ENCODE measurements around the gene PIGU.
"Not testable (repeated sequence)": the region's sequence is repeated elsewhere in the genome, so short reads cannot be mapped to it uniquely, and the experiment has no call there.

PIGU gene

DNA sequence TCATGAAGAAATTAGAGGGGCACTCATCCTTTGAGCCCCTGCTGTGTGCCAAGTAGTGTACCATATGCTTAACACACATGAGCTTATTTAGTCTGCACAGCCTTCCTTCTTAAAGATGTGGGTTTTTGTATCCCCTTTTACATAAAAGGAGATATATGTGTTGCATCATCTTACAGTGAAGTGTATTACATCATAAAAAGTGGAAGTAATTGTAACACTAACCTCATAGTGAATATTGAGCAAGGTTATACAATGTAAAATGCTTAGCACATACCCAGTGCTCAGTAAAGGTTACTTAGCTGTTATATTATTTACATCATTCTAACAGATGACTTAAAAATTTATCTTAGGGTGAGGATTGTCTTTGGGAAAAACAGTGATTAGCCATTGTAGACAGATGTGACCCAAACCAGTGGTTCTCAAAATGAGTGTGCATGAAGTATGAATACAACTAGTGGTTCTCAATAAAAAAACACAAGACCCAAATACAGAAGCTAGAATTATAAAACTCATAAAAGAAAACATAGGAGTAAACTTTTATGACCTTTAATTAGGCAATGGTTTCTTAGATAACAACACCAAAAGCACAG, 3.8 kb upstream of the PIGU start:
- H3K36me3 ChIP-seq (ENCODE audit: control insufficient read depth in 1 of 2, insufficient read depth in 2 of 2, low read length in 2 of 2), result no peaks in the 10 kb centered on the region
- H3K4me3 ChIP-seq (ENCODE audit: low read depth in 1 of 2, low read length in 2 of 2), result no peak overlapping the region
- no peaks in the 10 kb centered on the region for H3K9me3 ChIP-seq (ENCODE audit: control insufficient read depth in 1 of 2, low read length in 2 of 2)
- H3K27me3 ChIP-seq (ENCODE audit: low read depth, low read length), result no peaks in the 10 kb centered on the region
- H3K27ac ChIP-seq (ENCODE audit: low read length), result no peak overlapping the region
- peaks cover 7 to 8% of the 10 kb centered on the region in 2 donors for H3K4me1 ChIP-seq (ENCODE audit: control insufficient read depth in 1 of 2, insufficient read depth in 2 of 2, low read length in 2 of 2)

DNA sequence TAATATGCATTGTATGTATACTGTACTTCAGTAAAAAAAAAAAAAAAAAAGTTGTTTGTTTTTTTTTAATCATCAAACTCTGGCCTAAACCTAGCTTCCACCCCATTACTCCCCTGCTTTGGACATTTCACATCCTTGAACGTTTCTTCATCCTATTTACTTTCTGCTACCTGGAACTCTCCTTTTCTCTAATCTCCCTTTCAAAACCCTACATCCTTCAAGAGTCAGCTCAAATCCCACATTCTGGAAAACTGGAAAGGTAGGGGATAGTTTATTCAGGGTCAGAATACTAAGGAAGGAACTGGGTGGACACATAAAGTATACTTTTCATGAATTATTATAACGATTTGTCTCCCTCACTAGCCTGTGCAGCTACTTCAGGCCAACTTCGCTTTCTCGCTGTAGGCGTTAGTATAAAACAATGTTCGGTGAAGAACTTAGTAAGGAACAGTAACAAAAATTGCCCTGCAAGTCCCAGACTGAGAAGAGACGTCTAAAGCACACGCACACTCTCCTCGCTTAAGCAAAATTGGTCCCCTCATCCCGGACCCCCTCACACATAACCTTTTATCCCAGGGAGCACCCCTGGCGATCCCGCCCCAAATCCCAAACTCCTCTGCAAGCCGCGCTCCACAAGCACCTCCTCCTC, 775 bp downstream of the PIGU start:
- H3K9me3 ChIP-seq (ENCODE audit: control insufficient read depth in 1 of 2, low read length in 2 of 2), result no peaks in the 10 kb centered on the region
- H3K27me3 ChIP-seq (ENCODE audit: low read depth, low read length), result no peaks in the 10 kb centered on the region
- peaks cover 8 to 12% of the 10 kb centered on the region in 2 donors for H3K4me1 ChIP-seq (ENCODE audit: control insufficient read depth in 1 of 2, insufficient read depth in 2 of 2, low read length in 2 of 2)
- peak overlapping the region; percentile 41 for H3K27ac ChIP-seq (ENCODE audit: low read length)
- H3K4me3 ChIP-seq (ENCODE audit: low read depth in 1 of 2, low read length in 2 of 2), result peak overlapping the region; percentile 81 to 88
- H3K36me3 ChIP-seq (ENCODE audit: control insufficient read depth in 1 of 2, insufficient read depth in 2 of 2, low read length in 2 of 2), result no peaks in the 10 kb centered on the region

DNA sequence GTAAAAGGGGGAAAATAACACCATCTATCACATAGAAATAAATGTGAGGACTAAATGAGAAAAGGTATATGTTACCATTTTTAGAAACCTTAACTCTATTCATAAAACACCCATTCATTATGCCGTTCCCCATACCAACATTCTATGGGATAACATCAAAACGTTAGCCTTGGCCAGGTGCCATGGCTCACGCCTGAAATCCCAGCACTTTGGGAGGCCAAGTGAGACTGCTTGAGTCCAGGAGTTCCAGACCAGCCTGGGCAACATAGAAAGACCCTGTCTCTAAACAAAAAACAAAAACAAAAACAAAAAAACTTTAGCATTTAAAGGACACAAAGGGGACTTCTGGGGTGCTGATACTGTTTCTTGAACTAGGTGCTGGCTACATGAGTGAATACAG, 1.3 kb downstream of the PIGU start:
- no peaks in the 10 kb centered on the region for H3K36me3 ChIP-seq (ENCODE audit: control insufficient read depth in 1 of 2, insufficient read depth in 2 of 2, low read length in 2 of 2)
- no peaks in the 10 kb centered on the region for H3K9me3 ChIP-seq (ENCODE audit: control insufficient read depth in 1 of 2, low read length in 2 of 2)
- H3K4me3 ChIP-seq (ENCODE audit: low read depth in 1 of 2, low read length in 2 of 2), result no peak overlapping the region
- H3K27ac ChIP-seq (ENCODE audit: low read length), result no peak overlapping the region
- H3K27me3 ChIP-seq (ENCODE audit: low read depth, low read length), result no peaks in the 10 kb centered on the region
- H3K4me1 ChIP-seq (ENCODE audit: control insufficient read depth in 1 of 2, insufficient read depth in 2 of 2, low read length in 2 of 2), result peaks cover 8 to 12% of the 10 kb centered on the region in 2 donors

DNA sequence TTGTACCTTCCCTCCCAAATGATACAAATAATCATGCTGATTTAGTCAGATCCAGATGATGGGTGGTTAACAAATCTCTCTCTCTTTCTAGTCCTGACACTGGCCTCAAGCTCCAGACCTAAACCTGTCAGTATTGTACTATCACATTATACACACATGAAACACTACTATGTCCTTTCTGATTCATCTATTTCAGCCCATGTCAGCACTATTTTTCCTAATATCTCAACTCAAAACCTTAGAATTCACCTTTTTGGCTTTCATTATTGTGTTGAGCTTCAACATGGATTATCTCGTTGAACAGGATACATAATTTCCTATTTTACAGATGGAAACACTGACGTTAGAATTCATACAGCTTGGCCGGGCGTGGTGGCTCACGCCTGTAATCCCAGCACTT, 3.5 kb downstream of the PIGU start:
- no peak overlapping the region for H3K27ac ChIP-seq (ENCODE audit: low read length)
- peaks cover 8 to 12% of the 10 kb centered on the region in 2 donors for H3K4me1 ChIP-seq (ENCODE audit: control insufficient read depth in 1 of 2, insufficient read depth in 2 of 2, low read length in 2 of 2)
- no peaks in the 10 kb centered on the region for H3K27me3 ChIP-seq (ENCODE audit: low read depth, low read length)
- no peak overlapping the region for H3K4me3 ChIP-seq (ENCODE audit: low read depth in 1 of 2, low read length in 2 of 2)
- H3K9me3 ChIP-seq (ENCODE audit: control insufficient read depth in 1 of 2, low read length in 2 of 2), result no peaks in the 10 kb centered on the region
- no peaks in the 10 kb centered on the region for H3K36me3 ChIP-seq (ENCODE audit: control insufficient read depth in 1 of 2, insufficient read depth in 2 of 2, low read length in 2 of 2)

DNA sequence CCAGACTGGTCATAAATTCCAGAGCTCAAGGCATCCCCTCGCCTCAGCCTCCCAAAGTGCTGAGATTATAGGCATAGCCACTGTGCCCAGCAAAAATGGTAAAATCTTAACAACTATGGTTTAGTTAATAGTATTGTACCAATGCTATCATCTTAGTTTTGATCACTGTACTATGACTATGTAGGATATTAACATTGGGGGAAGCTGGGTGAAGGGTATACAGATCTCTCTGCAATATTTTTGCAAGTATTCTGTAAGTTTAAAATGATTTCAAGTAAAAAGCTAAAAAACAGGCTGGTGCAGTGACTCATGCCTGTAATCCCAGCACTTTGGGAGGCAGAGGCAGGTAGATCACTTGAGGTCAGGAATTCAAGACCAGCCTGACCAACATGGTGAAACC, 7.8 kb downstream of the PIGU start:
- Histone ChIP-seq H3K27ac (ENCODE audit: low read length) (no peak overlapping the region), H3K4me3 (ENCODE audit: low read depth in 1 of 2, low read length in 2 of 2) (no peak overlapping the region), H3K27me3 (ENCODE audit: low read depth, low read length) (no peaks in the 10 kb centered on the region), H3K4me1 (ENCODE audit: control insufficient read depth in 1 of 2, insufficient read depth in 2 of 2, low read length in 2 of 2) (no peaks in the 10 kb centered on the region), H3K9me3 (ENCODE audit: control insufficient read depth in 1 of 2, low read length in 2 of 2) (no peaks in the 10 kb centered on the region), H3K36me3 (ENCODE audit: control insufficient read depth in 1 of 2, insufficient read depth in 2 of 2, low read length in 2 of 2) (no peaks in the 10 kb centered on the region)

DNA sequence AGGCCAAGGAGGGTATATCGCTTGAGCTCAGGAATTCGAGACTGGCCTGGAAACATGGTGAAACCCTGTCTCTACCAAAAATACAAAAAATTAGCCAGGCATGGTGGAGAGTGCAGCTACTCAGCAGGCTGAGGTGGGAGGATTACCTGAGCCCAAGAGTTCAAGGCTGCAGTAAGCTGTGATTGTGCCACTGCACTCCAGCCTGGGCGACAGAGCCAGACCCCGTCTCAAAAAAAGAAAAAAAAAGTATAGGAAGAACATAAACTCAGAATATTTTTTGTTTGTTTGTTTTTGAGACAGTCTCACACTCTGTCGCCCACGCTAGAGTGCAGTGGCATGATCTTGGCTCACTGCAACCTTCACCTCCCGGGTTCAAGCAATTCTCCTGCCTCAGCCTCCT, 12.1 kb downstream of the PIGU start:
- H3K4me3 ChIP-seq (ENCODE audit: low read depth in 1 of 2, low read length in 2 of 2); H3K27ac ChIP-seq (ENCODE audit: low read length): not testable (repeated sequence)

DNA sequence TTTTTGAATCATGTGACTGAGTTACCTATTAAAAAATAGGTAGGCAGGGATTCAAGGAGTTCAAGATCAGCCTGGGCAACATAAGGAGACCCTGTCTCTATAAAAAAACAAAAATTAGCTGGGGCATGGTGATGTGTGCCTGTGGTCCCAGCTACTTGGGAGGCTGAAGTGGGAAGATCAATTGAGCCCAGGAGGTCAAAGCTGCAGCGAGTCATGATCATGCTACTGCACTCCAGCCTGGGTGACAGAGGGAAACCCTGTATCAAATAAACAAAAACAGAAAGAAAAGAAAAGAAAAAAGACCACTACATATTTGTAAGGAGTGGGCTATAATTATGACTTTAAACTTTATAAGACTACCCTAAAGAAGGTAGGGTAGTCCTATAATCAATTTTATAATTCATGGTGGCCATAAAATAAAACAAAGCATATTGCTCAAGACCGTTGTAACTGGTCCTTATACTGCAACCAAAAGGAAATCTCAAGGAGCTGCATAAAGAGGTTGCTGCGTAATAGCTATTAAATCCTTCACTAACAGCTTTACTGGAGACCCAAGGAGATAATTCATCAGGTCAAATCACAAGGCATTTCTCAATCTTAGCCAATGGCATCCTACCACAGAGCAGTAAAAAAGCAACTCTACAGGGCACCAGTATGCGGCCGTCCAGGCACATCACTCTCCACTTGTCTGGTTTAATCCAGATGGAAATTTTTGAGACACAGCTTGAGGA, 13.5 kb downstream of the PIGU start:
- Histone ChIP-seq H3K9me3 (ENCODE audit: control insufficient read depth in 1 of 2, low read length in 2 of 2) (no peaks in the 10 kb centered on the region), H3K36me3 (ENCODE audit: control insufficient read depth in 1 of 2, insufficient read depth in 2 of 2, low read length in 2 of 2) (no peaks in the 10 kb centered on the region), H3K27ac (ENCODE audit: low read length) (no peak overlapping the region), H3K4me3 (ENCODE audit: low read depth in 1 of 2, low read length in 2 of 2) (no peak overlapping the region), H3K27me3 (ENCODE audit: low read depth, low read length) (no peaks in the 10 kb centered on the region), H3K4me1 (ENCODE audit: control insufficient read depth in 1 of 2, insufficient read depth in 2 of 2, low read length in 2 of 2) (no peaks in the 10 kb centered on the region)

More for the DNA sequence above, 12.1 kb downstream of the PIGU start:
- H3K4me1 ChIP-seq (ENCODE audit: control insufficient read depth in 1 of 2, insufficient read depth in 2 of 2, low read length in 2 of 2); H3K9me3 ChIP-seq (ENCODE audit: control insufficient read depth in 1 of 2, low read length in 2 of 2); H3K36me3 ChIP-seq (ENCODE audit: control insufficient read depth in 1 of 2, insufficient read depth in 2 of 2, low read length in 2 of 2); H3K27me3 ChIP-seq (ENCODE audit: low read depth, low read length): not testable (repeated sequence)

DNA sequence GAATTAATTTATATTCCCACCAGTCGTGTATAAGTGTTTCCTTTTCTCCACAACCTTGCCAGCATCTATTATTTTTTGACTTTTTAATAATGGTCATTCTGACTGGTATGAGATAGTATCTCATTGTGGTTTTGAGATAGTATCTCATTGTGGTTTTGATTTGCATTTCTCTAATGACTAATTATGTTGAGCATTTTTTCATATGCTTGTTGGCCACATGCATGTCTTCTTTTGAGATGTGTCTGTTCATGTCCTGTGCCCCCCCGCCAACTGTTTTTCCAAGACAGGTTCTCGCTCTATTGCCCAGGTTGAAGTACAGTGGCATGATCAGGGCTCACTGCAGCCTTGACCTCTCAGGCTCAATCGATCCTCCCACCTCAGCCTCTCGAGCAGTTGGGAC, 15.1 kb downstream of the PIGU start:
- H3K4me3 ChIP-seq (ENCODE audit: low read depth in 1 of 2, low read length in 2 of 2); H3K36me3 ChIP-seq (ENCODE audit: control insufficient read depth in 1 of 2, insufficient read depth in 2 of 2, low read length in 2 of 2); H3K4me1 ChIP-seq (ENCODE audit: control insufficient read depth in 1 of 2, insufficient read depth in 2 of 2, low read length in 2 of 2): not testable (repeated sequence)

DNA sequence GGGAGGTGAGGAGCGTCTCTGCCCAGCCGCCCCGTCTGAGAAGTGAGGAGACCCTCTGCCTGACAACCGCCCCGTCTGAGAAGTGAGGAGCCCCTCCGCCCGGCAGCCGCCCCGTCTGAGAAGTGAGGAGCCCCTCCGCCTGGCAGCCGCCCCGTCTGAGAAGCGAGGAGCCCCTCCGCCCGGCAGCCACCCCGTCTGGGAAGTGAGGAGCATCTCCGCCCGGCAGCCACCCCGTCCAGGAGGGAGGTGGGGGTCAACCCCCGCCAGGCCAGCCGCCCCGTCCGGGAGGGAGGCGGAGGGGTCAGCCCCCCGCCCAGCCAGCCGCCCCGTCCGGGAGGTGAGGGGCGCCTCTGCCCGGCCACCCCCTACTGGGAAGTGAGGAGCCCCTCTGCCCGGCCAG, 18.2 kb downstream of the PIGU start:
- H3K36me3 ChIP-seq (ENCODE audit: control insufficient read depth in 1 of 2, insufficient read depth in 2 of 2, low read length in 2 of 2); H3K4me3 ChIP-seq (ENCODE audit: low read depth in 1 of 2, low read length in 2 of 2); H3K4me1 ChIP-seq (ENCODE audit: control insufficient read depth in 1 of 2, insufficient read depth in 2 of 2, low read length in 2 of 2); H3K9me3 ChIP-seq (ENCODE audit: control insufficient read depth in 1 of 2, low read length in 2 of 2); H3K27ac ChIP-seq (ENCODE audit: low read length); H3K27me3 ChIP-seq (ENCODE audit: low read depth, low read length): not testable (repeated sequence)

More for the DNA sequence above, 15.1 kb downstream of the PIGU start:
- H3K9me3 ChIP-seq (ENCODE audit: control insufficient read depth in 1 of 2, low read length in 2 of 2); H3K27me3 ChIP-seq (ENCODE audit: low read depth, low read length); H3K27ac ChIP-seq (ENCODE audit: low read length): not testable (repeated sequence)

DNA sequence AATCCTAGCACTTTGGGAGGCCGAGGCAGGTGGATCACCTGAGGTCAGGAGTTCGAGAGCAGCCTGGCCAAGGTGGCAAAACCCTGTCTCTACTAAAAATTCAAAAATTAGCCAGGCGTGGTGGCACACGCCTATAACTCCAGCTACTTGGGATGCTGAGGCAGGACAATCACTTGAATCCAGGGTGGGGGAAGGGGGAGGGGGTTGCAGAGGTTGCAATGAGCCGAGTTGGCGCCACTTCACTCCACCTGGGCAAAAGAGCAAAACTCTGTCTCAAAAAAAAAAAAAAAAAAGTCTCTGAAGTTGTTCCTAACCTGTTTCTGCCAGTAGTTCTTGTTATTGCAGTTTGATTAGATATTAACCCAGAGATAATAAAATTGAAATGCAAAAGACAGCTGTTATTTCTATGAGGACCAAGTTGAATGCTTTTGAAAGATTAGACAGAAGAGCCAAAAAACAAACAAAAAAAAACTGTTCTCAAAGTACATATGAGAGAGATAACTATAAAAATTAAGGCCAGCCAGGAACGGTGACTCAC, 22.6 kb downstream of the PIGU start:
- peaks cover 0 to 7% of the 10 kb centered on the region in 2 donors for H3K36me3 ChIP-seq (ENCODE audit: control insufficient read depth in 1 of 2, insufficient read depth in 2 of 2, low read length in 2 of 2)
- H3K27me3 ChIP-seq (ENCODE audit: low read depth, low read length), result no peaks in the 10 kb centered on the region
- H3K4me3 ChIP-seq (ENCODE audit: low read depth in 1 of 2, low read length in 2 of 2), result no peak overlapping the region
- H3K9me3 ChIP-seq (ENCODE audit: control insufficient read depth in 1 of 2, low read length in 2 of 2), result no peaks in the 10 kb centered on the region
- H3K27ac ChIP-seq (ENCODE audit: low read length), result no peak overlapping the region
- no peaks in the 10 kb centered on the region for H3K4me1 ChIP-seq (ENCODE audit: control insufficient read depth in 1 of 2, insufficient read depth in 2 of 2, low read length in 2 of 2)

DNA sequence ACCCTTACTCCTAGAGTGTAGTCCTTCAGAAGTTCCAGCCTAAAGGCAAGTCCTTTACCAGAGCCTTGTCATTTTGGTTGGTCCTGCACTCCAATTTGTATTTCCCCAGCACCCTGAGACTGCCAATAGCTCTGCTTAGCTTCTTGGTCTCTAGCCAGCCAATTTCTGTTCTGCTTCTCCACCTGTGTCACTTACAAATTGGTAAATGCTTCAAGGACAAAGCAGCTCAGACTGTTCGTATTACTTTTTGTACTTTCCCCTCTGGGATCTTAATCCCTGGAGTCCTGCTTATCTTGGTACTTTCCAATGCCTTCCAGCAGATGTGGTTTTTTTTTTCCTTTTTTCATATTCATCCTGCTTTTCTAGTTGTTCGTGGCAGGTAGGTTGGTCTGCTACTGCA, 25.7 kb downstream of the PIGU start:
- Histone ChIP-seq H3K4me1 (ENCODE audit: control insufficient read depth in 1 of 2, insufficient read depth in 2 of 2, low read length in 2 of 2) (no peaks in the 10 kb centered on the region), H3K27me3 (ENCODE audit: low read depth, low read length) (no peaks in the 10 kb centered on the region), H3K27ac (ENCODE audit: low read length) (no peak overlapping the region), H3K4me3 (ENCODE audit: low read depth in 1 of 2, low read length in 2 of 2) (no peak overlapping the region), H3K9me3 (ENCODE audit: control insufficient read depth in 1 of 2, low read length in 2 of 2) (no peaks in the 10 kb centered on the region), H3K36me3 (ENCODE audit: control insufficient read depth in 1 of 2, insufficient read depth in 2 of 2, low read length in 2 of 2) (peaks cover 0 to 7% of the 10 kb centered on the region in 2 donors)
